Activated naive CD4-positive, alpha-beta T cell treated with Interleukin-2 at 50 U/mL for 16 hours (primary cell): ENCODE measurements around the gene MIOS.
"Not testable (repeated sequence)": the region's sequence is repeated elsewhere in the genome, so short reads cannot be mapped to it uniquely, and the experiment has no call there.

Source experiments
- DNase-seq: peaks from one replicate; pipeline ENCODE4 v3.0.0-alpha.2; 2020

Gene MIOS

DNA sequence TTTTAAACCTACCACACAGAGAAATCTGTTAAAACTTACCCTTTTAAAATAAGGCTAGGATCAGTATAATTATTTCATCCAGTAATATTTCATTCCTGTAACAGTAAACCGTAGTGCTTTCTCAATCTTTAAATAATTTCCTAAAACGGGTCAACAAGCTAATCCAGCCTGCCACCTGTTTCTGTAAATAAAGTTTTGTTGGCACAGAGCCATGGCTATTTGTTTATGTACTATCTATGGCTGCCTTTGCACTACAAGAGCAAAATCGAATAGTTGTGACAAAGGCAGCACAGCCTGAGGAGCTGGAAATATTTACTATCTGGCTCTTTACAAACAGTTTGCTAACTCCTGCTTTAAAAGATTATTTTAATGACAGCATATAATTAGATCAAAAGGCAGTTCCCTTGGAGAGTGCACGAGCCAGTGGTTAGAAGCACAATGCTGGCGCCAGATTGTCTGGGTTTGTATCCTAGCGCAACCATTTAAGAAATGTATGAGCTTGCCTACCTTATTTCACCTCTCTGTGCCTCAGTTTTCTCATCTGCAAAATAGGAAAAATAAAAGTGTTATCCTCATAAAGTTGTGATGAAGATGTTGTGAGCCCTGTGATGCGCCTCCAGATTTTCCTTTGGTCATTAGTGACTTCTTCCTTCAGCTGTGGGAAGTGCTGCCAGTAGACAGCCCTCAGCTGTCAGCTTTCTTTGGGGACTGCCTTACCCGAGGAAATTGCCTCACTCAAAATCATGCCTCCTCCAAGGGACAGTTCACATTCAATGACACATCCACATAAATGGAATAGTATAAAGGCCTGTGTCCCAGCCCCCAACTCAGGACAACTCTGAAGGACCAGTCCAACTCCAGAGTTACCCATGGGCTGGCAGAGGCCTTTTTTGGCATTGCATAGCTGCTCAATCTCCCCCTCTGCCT is 11.8 kb upstream of the MIOS start:
- no peak for DNase-seq

DNA sequence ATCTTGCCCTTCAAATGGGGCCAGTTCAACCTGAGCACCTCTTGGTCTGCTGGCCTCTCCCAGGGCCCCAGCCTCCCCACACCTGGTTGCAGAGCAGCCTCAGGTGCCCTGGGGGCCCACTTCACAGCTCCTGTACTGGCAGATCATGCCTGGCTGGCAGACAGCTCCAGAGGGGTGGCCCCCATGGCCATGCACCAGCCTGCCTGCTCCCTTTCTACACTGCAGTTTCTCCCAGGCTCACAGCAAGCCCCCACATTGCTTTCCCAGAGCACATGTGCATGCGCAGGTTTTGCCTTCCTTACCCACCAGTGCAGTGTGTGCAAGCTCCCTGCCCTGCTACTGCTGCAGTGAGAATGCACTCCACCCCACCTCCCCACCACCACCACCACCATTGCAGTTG is 9.8 kb upstream of the MIOS start:
- no peak for DNase-seq

DNA sequence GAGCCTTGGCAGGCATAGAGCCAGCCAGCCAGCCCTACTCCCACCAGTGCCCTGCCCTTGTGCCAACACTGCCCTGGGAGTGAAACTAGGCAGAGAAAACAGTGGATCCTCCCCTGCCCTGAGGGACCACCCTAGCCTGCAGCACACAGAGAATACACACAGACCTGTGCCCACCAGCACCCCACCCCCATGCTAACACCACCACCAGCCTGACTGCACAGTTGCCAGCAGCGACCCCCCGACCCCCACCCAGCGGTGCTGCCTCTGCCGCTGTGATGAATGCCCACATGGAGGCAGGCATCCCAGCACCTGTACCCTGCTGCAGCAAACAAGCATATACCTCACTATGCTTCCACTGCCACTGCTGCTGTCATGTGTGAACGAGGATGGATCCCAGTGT is 9.4 kb upstream of the MIOS start:
- DNase-seq: no peak

DNA sequence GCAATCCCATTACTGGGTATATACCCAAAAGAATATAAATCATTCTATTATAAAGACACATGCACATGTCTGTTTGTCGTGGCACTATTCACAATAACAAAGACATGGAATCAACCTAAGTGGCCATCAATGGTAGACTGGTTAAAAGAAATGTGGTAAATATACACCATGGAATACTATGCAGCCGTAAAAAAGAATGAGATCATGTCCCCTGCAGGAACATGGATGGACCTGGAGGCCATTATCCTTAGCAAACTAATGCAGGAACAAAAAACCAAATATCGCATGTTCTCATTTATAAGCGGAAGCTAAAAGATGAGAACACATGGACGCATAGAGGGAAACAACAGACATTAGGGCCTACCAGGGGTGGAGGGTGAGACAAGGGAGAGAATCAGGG is 5.1 kb upstream of the MIOS start:
- DNase-seq: not testable (repeated sequence)

DNA sequence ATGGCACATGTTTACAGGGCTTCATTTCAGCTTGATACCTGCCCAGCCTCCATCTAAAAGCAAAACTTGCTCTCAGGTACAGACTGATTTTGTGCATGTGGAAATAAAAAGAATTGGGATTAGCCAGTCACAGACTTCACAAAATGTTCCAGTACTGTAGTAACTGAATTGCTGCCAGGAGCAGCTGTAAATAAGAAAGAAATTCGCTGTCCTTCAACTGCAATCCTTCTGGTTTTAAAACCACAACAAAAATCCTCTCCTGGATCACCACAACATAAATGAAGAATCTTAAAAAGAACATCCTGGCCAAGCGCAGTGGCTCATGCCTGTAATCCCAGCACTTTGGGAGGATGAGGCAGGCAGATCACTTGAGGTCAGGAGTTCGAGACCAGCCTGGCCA is 3.9 kb upstream of the MIOS start:
- DNase-seq: no peak

DNA sequence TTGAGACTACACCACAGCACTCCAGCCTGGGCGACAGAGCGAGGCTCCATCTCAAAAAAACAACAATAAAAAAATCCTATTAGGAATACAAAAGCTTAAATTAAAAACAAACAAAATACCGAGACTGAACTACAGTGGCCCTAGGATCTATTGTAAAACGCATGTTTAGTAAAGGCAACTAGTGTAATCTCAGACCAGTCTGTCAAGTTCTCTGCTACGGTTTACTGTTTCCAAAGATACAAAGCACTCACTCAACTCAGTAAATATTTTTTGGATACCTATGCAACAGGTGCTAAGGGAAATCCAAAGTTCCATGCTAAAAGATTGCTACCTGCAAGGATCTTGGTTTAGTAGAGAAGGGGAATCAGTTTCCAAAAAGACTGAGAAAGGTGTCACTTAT is 3.4 kb upstream of the MIOS start:
- DNase-seq: no peak

DNA sequence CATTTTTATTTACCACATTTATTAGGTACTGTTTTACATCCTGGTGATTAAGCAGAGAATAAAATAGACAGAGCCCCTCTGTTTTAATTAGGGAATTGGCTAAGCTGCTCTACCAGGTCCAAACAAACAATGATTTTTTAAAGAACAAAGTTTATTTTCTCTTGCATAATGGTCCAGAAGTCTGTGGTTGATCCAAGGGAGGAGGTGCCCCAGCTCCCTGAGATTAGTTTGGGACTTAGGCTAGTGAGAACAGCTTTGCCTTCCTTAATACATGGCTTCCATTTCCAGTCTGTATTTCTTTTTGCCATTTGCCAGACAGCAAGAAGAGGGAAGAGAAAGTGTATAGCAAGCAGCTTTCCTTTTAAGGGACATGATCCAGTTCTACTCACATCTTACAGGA is 2.9 kb upstream of the MIOS start:
- DNase-seq: no peak

DNA sequence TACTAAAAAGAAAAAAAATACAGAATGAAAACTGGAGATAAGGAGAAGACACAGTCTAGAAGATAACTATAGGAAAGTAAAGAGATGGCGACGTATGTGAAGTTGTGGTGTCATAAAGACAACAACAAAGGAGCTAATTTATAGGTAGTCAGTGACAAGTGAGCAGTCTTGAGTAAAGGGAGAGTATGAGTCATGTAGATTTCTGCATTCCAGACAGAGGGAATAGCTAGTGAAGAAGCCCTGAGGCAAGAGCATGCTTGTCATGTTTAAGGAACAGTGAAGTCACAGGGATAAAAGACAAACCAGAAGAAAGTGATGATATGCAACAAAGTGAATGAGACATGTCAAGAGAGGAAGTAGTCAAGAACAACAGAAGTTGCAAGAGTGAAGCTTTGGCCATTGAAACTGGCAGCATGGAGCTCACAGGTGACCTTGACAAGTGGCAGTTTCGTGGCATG is 2.3 kb upstream of the MIOS start:
- no peak for DNase-seq

DNA sequence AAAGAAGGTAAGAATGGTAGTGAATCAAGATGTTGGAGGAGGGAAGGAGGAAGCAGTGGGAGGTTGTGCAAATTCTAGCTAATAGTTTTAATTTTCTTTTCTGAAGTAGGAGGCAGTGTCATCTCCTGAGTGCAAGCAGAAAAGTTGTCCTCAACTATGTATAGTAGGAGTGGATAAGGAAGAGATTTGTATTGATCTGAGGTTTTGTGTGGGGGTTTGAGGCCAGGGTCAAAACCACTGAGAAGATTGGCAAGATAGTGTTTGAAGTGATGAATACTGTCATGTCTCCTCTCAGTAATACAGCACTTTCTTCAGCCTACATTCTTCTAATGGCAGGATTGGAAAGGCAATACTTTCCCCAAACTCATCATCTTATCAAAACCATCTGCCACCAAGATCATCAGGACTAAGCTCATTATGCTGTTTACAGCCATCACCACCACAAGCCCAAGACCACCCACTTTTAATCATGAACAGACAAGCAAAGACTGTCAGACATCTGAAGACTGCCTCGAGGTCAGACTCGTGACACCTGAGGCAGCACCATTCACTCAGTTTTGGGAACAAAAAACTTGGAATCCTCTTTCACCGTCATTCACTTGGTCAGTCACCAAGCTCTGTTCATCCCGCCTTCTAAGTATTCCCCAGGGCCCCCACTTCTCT is 1.5 kb upstream of the MIOS start:
- peak; percentile 36 for DNase-seq

DNA sequence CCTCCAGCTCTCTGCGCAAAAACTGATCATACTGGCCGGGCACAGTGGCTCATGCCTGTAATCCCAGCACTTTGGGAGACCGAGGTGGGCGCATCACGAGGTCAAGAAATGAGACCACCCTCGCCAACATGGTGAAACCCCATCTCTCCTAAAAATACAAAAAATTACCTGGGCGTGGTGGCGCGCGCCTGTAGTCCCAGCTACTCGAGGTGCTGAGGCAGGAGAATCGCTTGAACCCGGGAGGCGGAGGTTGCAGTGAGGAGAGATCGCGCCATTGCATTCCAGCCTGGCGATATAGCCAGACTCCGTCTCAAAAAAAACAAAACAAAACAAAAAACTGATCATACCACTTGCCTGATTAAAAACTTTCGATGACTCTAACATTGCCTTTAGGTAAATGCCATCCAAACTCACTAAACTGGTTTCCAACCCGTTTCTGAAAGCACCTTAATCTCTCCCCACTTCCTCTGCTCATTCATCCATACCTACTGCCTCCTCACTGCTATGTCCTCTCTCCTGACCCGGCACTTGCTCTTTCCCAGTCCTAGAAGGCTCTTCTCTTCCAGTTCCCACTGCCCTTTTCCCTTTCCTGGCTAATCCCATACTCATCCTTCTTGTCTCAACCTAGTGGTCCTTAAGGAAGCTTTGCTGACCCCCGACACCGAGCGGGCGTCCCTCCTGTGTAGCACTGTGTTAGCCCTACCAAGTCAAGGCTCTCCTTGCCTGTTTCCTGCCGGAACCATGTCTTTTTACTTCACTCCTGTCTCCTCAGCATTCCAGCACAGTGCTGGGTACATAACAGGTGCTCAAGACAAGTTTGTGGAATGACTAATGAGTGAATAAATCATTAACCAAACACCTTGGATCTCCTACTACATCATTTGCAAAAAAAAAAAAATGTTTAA is 686 bp upstream of the MIOS start:
- no peak for DNase-seq

DNA sequence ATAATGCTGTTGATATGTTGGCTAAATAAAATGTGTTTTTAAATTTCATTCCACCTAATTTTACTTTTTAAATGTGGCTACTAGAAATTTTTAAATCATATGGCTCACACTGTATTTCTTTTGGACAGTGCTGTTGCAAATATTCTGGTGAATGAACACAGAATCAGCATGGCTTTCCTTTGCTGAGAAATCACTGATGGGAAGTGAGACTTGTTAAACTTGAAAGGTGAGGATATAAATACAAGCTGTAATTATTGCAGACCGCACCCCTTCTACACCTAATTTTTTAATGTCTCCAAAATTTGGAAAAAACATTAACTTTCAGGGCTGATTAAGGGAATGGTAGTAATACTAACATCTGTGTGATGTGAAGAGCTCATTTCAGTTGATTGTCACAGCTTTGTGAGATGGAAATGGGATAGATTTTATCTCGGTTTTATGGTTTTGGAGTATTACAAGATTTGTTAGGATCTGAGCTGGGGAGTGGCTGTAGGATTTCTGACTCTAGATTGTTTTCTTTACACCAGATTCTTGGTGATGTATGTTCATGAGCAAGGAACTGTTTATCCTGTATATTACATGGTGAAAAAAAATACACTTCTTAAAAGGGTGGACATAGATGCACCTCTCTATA is 1.3 kb downstream of the MIOS start:
- no peak for DNase-seq

DNA sequence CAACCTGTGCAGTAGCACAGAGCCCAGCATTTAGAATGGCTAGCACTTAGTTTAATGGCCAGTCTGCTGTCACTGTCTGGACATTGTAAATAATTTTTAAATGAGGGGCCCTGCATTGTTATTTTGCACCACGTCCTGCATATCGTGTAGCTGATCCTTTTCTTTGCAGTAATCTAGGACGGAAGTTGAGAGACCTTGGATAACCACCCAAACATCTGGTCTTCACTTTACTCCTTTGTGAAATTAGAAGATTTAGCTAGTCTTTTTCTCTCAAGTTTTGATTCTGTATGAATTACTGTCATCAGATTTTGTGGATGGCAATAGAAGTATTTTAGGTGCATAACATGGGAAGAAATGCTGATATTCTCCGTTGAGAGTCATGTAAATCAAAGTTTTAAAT is 1.9 kb downstream of the MIOS start:
- DNase-seq: no peak

DNA sequence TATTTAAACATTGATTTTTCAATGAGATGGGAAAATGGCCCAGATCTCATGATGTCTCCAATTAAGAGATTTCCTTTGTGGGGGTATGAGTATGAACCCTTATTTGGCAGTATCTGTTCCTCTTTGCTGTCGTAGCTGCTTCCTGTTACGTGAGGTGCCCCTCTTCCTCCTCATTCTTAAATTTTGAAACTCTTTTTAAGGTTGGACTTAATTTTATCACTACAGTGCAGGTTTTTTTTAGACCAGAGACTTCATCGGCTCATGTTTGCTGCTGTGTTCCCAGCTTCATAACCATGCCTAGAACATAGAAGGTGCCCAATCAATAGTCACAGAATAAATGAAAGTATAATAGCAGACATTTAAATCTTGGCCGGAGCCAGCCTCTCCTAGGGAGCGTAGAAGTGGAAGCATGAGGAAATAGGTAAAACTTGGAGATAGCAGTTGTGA is 2.4 kb downstream of the MIOS start:
- no peak for DNase-seq

DNA sequence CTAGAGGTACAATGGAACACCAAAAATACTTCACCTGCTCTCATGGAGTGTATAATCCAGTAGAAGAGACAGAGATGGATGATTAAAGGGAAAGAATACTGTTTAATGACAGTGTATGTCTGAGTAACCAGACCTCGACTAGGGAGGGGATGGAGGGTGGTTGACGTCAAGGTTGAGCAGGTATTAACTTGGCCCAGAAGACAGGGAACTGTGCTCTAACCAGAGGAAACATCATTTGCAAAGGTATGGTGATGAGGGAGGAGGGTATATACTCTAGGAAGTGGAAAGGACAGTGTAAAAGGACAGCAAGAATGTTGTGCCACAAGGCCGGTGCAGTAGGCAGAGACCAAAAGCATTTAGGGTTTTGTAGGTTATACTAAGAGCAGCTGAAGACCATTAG is 2.9 kb downstream of the MIOS start:
- no peak for DNase-seq

DNA sequence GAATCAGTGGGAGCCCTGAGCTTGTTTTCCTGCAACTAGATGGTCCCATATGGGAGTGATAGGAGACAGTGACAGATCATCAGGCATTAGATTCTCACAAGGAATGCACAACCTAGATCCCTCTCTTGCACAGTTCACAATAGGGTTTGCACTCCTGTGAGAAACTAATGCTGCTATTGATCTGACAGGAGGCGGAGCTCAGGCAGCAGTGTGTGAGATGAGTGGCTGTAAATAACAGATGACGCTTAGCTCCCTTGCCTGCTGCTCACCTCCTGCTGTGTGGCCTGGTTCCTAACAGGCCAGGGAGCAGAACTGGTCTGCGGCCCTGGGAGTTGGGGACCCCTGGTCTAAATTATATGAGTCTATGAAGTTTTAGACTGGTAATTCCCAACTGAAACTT is 3.9 kb downstream of the MIOS start:
- DNase-seq: no peak

DNA sequence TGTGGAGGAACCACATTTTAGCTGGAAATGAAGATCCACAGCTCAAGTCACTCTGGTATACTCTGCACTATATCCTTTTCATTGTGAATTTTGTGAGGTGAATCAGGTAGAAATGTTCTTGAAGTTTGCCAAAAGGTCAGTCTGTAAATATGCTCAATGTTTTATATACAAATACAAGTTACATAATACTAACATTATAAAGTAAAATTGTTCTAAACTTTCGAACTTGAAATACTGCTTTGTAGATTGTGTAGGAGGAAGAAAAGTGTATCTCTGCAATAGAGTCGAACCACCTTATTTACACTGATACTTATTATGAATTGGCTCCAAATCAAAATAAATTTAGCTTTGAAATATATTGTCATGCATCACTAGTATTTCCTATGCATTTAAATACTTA is 7.0 kb downstream of the MIOS start:
- DNase-seq: no peak

DNA sequence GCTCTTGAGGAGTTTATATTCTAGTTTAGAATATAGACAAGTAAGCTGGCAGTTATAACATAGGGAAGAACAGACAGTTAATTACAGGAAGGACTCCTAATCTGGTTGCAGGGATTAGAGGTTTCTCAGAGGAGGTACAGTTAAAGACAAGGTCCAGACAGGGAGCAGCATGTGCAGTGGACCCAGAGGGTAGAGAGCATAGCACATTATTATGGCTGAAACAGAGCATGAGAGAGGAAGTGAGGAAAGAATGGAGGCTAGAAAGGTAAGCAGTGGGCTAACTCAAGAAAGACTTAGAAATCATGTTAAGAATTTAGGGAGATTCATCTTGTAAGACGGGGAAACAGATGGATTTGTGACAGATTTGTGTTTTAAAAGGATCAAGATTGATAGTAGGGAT is 9.7 kb downstream of the MIOS start:
- DNase-seq: no peak

DNA sequence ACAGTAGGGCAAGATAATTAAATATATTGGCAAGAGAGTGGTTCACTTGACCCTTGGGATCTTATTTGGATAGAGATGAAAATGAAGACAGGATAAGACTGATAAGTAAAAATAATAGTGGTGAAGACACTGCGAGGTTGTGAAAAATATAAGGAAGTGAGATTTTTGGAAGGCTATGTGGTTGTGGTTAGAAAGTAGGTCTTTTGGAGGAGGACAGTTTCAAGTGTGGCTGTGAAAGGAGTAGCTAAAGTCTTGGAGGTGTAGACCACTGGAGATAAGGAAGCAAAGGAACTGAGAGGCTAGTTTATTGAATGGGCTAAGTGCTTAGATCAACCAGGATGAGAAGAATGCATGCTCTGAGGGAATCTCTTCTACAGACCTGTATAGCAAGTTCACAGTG is 11.2 kb downstream of the MIOS start:
- no peak for DNase-seq

DNA sequence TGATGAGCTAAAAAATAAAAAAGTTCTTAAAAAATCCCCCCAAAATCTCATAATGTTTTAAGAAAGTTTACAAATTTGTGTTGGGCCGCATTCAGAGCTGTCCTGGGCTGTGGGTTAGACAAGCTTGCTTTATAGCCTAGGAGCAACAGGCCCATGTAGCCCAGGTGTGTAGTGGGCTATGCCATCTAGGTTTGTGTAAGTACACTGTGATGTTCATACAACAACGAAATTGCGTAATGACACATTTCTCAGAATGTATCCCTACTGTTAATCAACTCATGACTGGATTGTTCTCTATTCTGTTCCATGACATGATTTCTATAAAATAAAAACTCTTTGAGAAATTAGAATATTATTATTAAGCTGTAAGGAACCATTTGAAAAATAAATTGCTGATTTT is 13.0 kb downstream of the MIOS start:
- DNase-seq: no peak

DNA sequence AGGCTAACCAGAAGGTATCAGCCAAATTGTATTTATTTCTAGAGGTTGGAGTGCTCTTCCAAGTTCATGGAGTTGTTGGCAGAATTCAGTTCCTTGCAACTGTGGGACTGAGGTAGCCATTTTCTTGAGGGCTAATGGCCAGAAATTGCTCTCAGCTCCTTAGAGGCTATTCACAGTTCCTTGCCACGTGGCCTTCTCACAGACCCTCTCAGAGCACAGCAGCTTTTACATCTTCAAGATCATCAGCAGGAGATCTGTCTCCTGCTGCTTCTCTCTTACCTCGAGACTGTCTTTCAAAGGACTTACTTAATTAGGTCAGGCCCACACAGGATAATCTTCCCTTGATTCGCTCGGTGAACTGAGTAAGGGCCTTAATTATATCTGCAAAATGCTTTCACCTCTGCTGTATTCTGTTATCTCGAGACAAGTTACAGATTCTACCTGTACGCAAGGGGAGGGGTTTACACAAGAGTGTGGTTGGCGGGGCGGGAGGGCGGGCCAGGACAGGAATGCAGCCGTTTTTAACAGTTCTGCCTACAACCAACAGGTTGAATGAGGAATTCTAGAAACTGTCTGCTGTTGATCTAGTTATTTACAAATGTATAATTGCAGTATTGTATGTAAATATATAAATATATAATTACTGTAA is 15.0 kb downstream of the MIOS start:
- DNase-seq: no peak

DNA sequence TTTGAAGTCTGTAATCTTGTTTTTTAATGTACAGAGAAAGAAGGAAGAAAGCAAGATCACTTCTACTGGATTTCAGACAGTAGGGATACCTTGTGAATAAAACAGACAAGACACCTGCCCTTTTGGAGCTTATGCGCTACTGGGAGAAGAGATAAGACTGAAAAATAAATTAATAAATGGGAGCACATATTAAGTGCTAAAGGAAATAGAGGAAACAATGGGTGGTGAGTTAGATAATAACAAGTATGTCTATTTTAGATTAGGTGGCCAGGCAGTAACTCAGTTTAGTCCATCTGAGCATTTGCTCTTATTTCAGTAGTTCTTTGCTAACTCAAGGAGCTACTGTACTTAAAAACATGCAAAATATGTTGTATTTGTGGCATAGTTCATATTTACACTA is 15.9 kb downstream of the MIOS start:
- DNase-seq: no peak

DNA sequence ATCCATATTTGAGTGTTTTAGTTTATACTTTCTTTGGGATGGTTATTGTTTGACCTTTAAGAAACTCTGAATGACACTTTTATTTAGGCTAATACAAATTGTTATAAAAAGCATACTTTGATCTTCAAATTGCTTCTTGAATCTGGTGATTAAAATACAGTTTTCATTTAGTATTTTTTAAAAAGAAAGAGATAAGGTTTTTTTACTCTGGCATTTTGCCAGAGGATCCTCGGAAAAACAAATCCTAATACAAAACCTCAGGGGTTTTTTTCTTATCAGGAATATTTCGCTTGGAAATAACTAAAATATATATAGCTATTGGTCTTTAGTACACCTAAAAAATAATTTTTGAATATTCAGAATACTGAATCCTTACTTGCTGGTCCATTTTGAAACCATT is 17.0 kb downstream of the MIOS start:
- DNase-seq: no peak
